Stomach smooth muscle (tissue), 2 donors: Measurements from ENCODE around the gene BRD3.
"Not testable (repeated sequence)": the region's sequence is repeated elsewhere in the genome, so short reads cannot be mapped to it uniquely, and the experiment has no call there.

ENCODE experiments used
- H3K27ac ChIP-seq: one replicate; pipeline ENCODE4 v1.7.0; 2013; ENCODE audit warnings: mild to moderate bottlenecking, low read length, inconsistent platforms
- H3K27me3 ChIP-seq, 2 donors: one replicate each; pipeline ENCODE4 v1.7.0; 2013; ENCODE audit warnings: low read length in 2 of 2; ENCODE audit not compliant: insufficient read depth in 2 of 2, control insufficient read depth in 1 of 2
- H3K36me3 ChIP-seq, 2 donors: one replicate each; pipeline ENCODE4 v1.7.0; 2013; ENCODE audit warnings: low read length in 2 of 2; ENCODE audit not compliant: control insufficient read depth in 2 of 2, insufficient read depth in 2 of 2
- H3K4me1 ChIP-seq: one replicate; pipeline ENCODE4 v1.7.0; 2013; ENCODE audit warnings: low read length; ENCODE audit not compliant: control insufficient read depth, insufficient read depth
- H3K4me3 ChIP-seq, 2 donors: one replicate each; pipeline ENCODE4 v1.7.0; 2013; ENCODE audit warnings: low read length in 2 of 2
- H3K9ac ChIP-seq, 2 donors: one replicate each; pipeline ENCODE4 v1.7.0; 2013; ENCODE audit warnings: low read length in 2 of 2, mild to moderate bottlenecking in 1 of 2
- H3K9me3 ChIP-seq, 2 donors: one replicate each; pipeline ENCODE4 v1.7.0; 2013; ENCODE audit warnings: low read length in 2 of 2; ENCODE audit not compliant: control insufficient read depth in 2 of 2
- donor health status: healthy.
- donor health status: Pancreatic carcinoma.

The BRD3 gene

GRCh38 chr9:134085674-134086073 is 17.8 kb upstream of the BRD3 start:
- H3K4me1 ChIP-seq, result no peaks in the 10 kb centered on the region
- peaks cover 4 to 15% of the 10 kb centered on the region in 2 donors for H3K9me3 ChIP-seq
- H3K27ac ChIP-seq, result no peak overlapping the region
- no peak overlapping the region for H3K9ac ChIP-seq
- H3K27me3 ChIP-seq, result no peaks in the 10 kb centered on the region
- H3K36me3 ChIP-seq, result no peaks in the 10 kb centered on the region
- no peak overlapping the region for H3K4me3 ChIP-seq

DNA sequence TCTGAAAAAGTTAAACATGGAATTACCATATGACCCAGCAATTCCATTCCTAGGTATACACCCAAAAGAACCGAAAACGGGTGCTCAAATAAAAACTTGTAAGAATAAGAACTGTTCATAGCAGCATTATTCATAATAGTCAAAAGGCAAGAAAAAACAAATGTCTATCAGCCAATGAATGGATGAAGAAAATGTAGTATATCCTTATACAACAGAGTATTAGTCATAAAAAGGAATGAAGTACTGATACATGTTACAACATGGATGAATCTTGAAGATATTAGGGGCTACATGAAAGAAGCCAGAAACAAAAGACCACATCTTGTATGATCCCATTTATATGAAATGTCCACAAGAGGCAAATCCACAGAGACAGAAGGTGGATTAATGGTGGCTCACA is 15.6 kb upstream of the BRD3 start:
- Histone ChIP-seq H3K36me3 (no peaks in the 10 kb centered on the region), H3K27me3 (peaks cover 0 to 3% of the 10 kb centered on the region in 2 donors)

DNA sequence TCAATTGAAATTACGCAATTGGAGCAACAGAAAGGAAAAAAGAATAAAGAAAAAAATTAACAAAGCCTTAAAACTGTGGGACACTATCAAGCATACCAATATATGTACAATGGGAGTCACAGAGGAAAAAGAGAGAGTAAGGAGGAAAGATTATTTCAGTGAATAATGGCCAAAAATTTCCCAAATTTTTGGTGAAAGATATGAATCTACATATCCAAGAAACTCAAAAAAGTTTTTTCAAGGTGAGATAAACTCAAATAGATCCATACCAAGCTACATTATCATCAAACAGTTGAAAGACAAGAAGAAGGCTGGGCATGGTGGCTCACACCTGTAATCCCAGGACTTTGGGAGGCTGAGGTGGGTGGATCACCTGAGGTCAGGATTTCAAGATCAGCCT is 8.8 kb upstream of the BRD3 start:
- Histone ChIP-seq H3K4me1 (no peaks in the 10 kb centered on the region), H3K27me3 (peaks cover 0 to 3% of the 10 kb centered on the region in 2 donors), H3K9me3 (peaks cover 3 to 6% of the 10 kb centered on the region in 2 donors), H3K27ac (no peak overlapping the region), H3K9ac (no peak overlapping the region), H3K4me3 (no peak overlapping the region), H3K36me3 (no peaks in the 10 kb centered on the region)

More for the DNA sequence above, 15.6 kb upstream of the BRD3 start:
- no peak overlapping the region for H3K27ac ChIP-seq
- no peak overlapping the region for H3K4me3 ChIP-seq
- H3K9ac ChIP-seq, result no peak overlapping the region
- peaks cover 7 to 16% of the 10 kb centered on the region in 2 donors for H3K9me3 ChIP-seq
- no peaks in the 10 kb centered on the region for H3K4me1 ChIP-seq

DNA sequence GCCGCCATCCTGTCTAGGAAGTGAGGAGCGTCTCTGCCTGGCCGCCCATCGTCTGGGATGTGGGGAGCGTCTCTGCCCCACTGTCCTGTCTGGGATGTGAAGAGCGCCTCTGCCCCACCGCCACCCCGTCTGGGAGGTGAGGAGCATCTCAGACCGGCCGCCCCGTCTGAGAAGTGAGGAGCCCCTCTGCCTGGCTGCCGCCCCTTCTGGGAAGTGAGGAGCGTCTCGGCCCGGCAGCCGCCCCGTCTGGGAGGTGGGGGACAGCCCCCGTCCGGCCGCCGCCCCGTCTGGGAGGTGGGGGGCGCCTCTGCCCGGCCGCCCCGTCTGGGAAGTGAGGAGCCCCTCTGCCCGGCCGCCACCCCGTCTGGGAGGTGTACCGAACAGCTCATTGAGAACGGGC is 7.9 kb upstream of the BRD3 start:
- not testable (repeated sequence) for H3K27ac ChIP-seq, H3K9ac ChIP-seq, H3K36me3 ChIP-seq, H3K9me3 ChIP-seq, H3K4me1 ChIP-seq, H3K27me3 ChIP-seq, H3K4me3 ChIP-seq

- peaks cover 2% of the 10 kb centered on the region for H3K4me1 ChIP-seq
- H3K27ac ChIP-seq, result no peak overlapping the region
- no peaks in the 10 kb centered on the region for H3K27me3 ChIP-seq
- no peak overlapping the region for H3K4me3 ChIP-seq
- H3K9ac ChIP-seq, result no peak overlapping the region
- H3K9me3 ChIP-seq, result peaks cover 0 to under 1% of the 10 kb centered on the region in 2 donors
- H3K36me3 ChIP-seq, result no peaks in the 10 kb centered on the region
Observed at GRCh38 chr9:134073500-134073899, 5.7 kb upstream of the BRD3 start.

GRCh38 chr9:134072683-134073082 is 4.9 kb upstream of the BRD3 start:
- H3K27me3 ChIP-seq, H3K27ac ChIP-seq, H3K9me3 ChIP-seq, H3K36me3 ChIP-seq, H3K9ac ChIP-seq, H3K4me1 ChIP-seq, H3K4me3 ChIP-seq: not testable (repeated sequence)

- Histone ChIP-seq H3K4me1 (peaks cover 9% of the 10 kb centered on the region), H3K9me3 (no peaks in the 10 kb centered on the region), H3K4me3 (no peak overlapping the region), H3K27ac (no peak overlapping the region), H3K9ac (no peak overlapping the region), H3K27me3 (no peaks in the 10 kb centered on the region), H3K36me3 (no peaks in the 10 kb centered on the region)
Observed at GRCh38 chr9:134071149-134071548, 3.3 kb upstream of the BRD3 start.

DNA sequence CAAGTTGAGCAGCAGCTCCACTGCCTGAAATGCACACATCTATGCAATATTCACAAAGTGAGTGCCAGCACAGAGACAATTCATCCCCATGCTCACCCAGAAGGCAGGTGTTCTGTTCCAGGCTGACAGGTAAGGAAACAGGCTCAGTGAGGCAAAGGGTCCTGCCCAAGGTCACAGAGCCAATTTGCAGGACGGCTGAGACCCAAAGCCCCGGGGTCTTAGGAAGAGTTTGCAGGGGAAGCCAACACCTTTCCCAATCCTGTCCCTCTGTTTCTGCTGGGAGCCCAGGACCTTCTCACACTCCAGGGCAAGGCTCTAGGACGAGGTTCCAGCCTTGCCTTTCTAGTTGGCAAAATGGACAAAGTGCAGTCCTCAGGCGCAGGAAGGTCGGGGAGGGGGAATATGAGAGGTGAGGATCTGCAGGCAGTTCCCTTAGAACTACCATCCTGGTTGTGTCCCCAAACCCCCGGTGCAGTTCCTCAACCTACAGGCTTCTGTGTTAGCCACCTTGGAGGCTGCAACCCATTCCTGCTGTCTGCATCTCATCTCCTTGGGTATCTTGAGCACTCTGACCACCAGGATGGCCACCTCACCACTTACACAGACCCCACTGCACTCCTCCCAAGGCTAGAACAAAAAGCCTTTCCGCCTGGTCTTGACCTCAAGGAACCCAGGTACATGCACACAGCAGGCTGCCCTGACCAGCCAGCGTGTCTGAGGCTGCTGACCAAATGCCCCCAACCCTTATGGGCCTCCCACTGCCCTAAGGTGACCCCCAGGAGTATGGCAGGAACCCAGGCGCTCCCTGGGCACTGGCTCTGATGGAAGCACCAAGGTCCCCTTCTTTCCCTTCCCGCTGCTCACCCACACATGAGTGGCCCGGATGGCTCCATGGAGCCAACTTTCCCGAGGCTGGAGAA is 1.9 kb upstream of the BRD3 start:
- Histone ChIP-seq H3K4me3 (no peak overlapping the region), H3K4me1 (peaks cover 23% of the 10 kb centered on the region), H3K27ac (no peak overlapping the region)

DNA sequence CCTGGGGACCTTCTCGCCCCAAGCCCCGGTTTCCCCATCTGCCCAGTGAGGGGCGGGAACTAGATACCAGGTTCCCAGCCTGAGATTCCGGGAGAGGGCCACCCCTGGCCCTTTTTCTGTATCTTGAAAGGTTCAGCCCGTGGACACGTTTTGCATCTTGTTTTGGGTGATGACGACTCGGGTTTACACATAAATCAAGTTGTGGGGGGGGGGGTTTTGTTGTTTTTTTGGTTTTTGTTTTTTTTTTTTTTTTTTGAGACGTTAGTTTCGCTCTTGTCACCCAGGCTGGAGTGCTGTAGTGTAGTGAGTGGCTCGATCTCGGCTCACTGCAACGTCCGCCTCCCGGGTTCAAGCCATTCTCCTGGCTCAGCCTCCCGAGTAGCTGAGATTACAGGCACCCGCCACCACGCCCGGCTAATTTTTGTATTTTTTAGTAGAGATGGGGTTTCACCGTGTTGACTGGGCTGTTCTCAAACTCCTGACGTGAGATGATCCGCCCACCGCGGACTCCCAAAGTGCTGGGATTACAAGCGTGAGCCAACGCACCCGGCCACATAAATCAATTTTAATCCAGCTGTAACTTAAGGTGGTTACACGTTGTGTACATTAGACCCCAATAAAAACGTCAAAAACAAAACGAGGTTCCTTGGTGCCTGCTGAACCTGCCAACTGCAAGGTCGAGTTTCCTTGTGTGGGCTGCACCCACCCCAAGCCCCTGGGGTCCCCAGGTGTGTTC is 1.1 kb upstream of the BRD3 start:
- H3K4me1 ChIP-seq, result peaks cover 27% of the 10 kb centered on the region
- no peaks in the 10 kb centered on the region for H3K27me3 ChIP-seq
- H3K9me3 ChIP-seq, result no peaks in the 10 kb centered on the region
- H3K36me3 ChIP-seq, result no peaks in the 10 kb centered on the region
- peak overlapping the region; percentile 78 to 80 for H3K4me3 ChIP-seq
- peak overlapping the region; percentile 42 to 57 for H3K9ac ChIP-seq
- H3K27ac ChIP-seq, result no peak overlapping the region

More for the DNA sequence above, 1.9 kb upstream of the BRD3 start:
- Histone ChIP-seq H3K9ac (no peak overlapping the region), H3K27me3 (no peaks in the 10 kb centered on the region), H3K9me3 (no peaks in the 10 kb centered on the region), H3K36me3 (no peaks in the 10 kb centered on the region)

DNA sequence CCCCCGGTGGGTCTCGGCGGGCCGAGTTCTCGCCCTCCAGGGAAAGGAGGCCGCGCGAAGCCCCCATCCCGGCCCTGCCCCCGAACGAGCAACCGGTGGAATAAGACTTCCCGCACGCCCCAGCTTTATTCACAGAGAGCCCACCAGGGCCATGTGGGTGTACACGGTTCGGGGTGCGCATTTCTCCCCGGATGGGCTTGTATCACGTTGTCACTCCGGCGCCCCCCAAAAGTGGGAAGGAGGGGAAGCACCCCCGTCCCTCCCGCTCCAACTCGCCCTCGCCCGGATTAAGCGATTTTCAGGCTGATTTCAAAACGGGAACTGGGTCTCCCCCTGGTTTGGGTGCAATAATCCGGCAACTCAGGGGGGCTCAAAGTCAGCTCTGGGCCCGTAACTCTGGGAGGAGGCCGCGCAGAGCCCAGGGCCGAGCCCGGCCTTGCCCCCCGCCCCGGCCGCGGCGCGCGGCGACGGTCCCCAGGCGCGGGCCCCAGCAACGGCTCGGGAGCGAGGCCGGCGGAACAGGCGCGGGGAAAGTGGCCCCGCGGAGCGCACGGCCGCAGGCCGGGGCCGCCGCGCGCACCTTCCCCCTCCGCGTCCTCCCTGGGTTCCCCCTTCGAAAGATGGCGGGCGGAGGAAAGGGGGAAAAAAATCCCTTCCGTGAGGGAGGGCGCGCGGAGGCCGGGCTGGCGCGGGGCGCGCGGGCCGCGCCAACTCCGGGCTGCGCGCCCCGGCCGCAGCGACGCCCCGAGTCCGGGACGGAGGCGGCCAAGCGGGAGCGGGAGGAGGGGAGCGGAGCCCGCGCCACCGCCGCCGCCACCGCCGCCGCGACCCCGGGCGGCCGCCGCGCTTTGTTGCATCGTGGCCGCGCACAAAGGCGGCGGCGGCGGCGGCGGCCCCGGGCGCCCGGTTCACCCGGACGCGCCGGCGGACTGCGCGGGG is 644 bp downstream of the BRD3 start:
- Histone ChIP-seq H3K36me3 (no peaks in the 10 kb centered on the region), H3K9ac (peak overlapping the region; percentile 66 to 83), H3K4me3 (peak overlapping the region; percentile 55 to 82), H3K27ac (peak overlapping the region; percentile 62), H3K27me3 (no peaks in the 10 kb centered on the region), H3K9me3 (no peaks in the 10 kb centered on the region), H3K4me1 (peaks cover 42% of the 10 kb centered on the region)
